Thoracic aorta (tissue), 2 donors: ENCODE results near the gene GAPT. TPM values are rescaled to one million over a fixed set of nuclear protein-coding genes. Genes with fewer than 3 reads are reported as not detected.

Source experiments
- ATAC-seq: fragments of 150-250 bp; one replicate; pipeline ENCODE4 v1.8.0; 2017; ENCODE audit warnings: low read depth; ENCODE audit not compliant: insufficient number of reproducible peaks, low FRiP score
- DNase-seq: peaks from one replicate; pipeline ENCODE4 v3.0.0-alpha.2; 2020; ENCODE audit warnings: low spot score
- H3K27ac ChIP-seq, 2 donors: fragments of 200-600 bp; sonication (generic); 1 replicate in 1 of 2; 2 replicates in 1 of 2; pipeline ENCODE4 v1.5.1; 2016; ENCODE audit warnings: mild to moderate bottlenecking in 2 of 2, moderate library complexity in 2 of 2
- H3K27me3 ChIP-seq: fragments of 200-600 bp; sonication (generic); replicated peaks from 2 replicates; pipeline ENCODE4 v1.6.0; 2016; ENCODE audit warnings: mild to moderate bottlenecking; ENCODE audit not compliant: insufficient read depth
- H3K36me3 ChIP-seq: fragments of 200-600 bp; sonication (generic); one replicate; pipeline ENCODE4 v1.5.1; 2016
- H3K4me1 ChIP-seq, 2 donors: fragments of 200-600 bp; sonication (generic); 1 replicate in 1 of 2; 2 replicates in 1 of 2; pipeline versions ENCODE4 v1.5.1 to v1.6.0; 2016; ENCODE audit warnings: low read depth in 2 of 2, mild to moderate bottlenecking in 1 of 2; ENCODE audit not compliant: control insufficient read depth in 1 of 2
- H3K4me3 ChIP-seq: fragments of 200-600 bp; sonication (generic); 2 replicates; pipeline ENCODE4 v1.5.1; 2016; ENCODE audit warnings: mild to moderate bottlenecking
- H3K9me3 ChIP-seq: fragments of 200-600 bp; sonication (generic); 2 replicates; pipeline ENCODE4 v1.5.1; 2016
- CTCF ChIP-seq: fragments of 200-600 bp; sonication (generic); IDR thresholded peaks from one replicate; pipeline ENCODE4 v1.5.1; 2019; ENCODE audit warnings: antibody characterized with exemption
- total RNA-seq, 2 donors: library from RNA; depleted of rRNA; stranded (reverse); fragments of >200 nt; gene quantifications; one replicate each; pipeline versions ENCODE4 v1.1.0 to v1.2.3, GENCODE V29; 2016

Gene GAPT
- total RNA-seq, 2 donors from 2014 or later = 0.14 to 1.6 TPM

GRCh38 chr5:58542709-58543108, 51.5 kb downstream of the GAPT start:
- H3K36me3 ChIP-seq = no peaks in the 10 kb centered on the region
- H3K9me3 ChIP-seq = no peaks in the 10 kb centered on the region
- TF ChIP-seq CTCF = no peak
- no peaks in the 10 kb centered on the region for H3K27me3 ChIP-seq
- DNase-seq (no peak), ATAC-seq (no peak)
- no peak overlapping the region for H3K27ac ChIP-seq
- H3K4me1 ChIP-seq = no peaks in the 10 kb centered on the region
- no peak overlapping the region for H3K4me3 ChIP-seq

- no peaks in the 10 kb centered on the region for H3K4me1 ChIP-seq
- no peaks in the 10 kb centered on the region for H3K36me3 ChIP-seq
- H3K4me3 ChIP-seq = no peak overlapping the region
- ATAC-seq = no peak
- no peak overlapping the region for H3K27ac ChIP-seq
- H3K27me3 ChIP-seq = no peaks in the 10 kb centered on the region
- TF ChIP-seq CTCF = no peak
- no peak for DNase-seq
- H3K9me3 ChIP-seq = no peaks in the 10 kb centered on the region
These were observed 52.5 kb downstream of the GAPT start for GRCh38 chr5:58543723-58544122.

DNA sequence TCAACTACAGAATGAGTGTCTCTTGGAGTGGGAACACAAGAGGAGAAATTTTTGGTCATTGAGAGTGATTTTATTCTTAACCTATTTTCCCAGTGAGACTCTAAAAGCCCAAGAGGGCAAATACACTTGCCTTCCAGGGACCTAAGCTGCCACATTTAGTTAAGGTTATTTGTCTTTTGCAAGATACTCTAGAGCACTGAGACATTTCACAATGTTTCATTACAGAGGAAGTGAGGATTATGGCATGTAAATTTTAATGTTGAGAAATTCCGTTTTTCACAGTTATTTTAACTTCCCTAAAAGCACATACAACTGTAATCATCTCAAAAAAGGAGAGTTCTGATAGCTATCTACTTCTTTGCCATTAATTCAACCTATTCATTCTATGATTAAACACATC, 53.0 kb downstream of the GAPT start:
- ATAC-seq (no peak), DNase-seq (no peak)
- no peak overlapping the region for H3K27ac ChIP-seq
- H3K36me3 ChIP-seq = no peaks in the 10 kb centered on the region
- no peak overlapping the region for H3K4me3 ChIP-seq
- no peaks in the 10 kb centered on the region for H3K27me3 ChIP-seq
- H3K9me3 ChIP-seq = no peaks in the 10 kb centered on the region
- no peaks in the 10 kb centered on the region for H3K4me1 ChIP-seq
- TF ChIP-seq CTCF = no peak

DNA sequence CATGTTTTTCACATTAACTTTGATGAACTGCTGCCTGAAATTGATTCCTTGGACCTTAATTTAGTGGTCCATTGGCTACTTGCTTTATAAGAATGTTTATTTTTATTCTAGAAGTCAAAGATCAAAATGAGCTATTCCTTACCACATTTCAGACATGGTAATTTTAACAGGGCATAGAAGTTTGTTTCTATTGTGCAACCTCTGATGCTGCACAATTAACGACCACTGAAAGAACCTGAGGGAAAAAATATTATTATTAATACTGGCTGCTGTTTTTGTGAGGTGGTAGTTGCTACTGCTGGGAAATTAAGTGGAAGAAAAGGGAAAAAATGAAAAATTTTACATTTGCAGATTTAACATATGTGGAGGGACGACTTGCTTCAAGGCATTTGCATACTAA, 53.7 kb downstream of the GAPT start:
- Histone ChIP-seq H3K4me3 (no peak overlapping the region), H3K4me1 (no peaks in the 10 kb centered on the region), H3K27ac (no peak overlapping the region), H3K36me3 (no peaks in the 10 kb centered on the region), H3K9me3 (no peaks in the 10 kb centered on the region), H3K27me3 (no peaks in the 10 kb centered on the region)
- TF ChIP-seq CTCF = no peak
- DNase-seq = no peak
- no peak for ATAC-seq

- DNase-seq = no peak
- no peaks in the 10 kb centered on the region for H3K4me1 ChIP-seq
- H3K27ac ChIP-seq = no peak overlapping the region
- ATAC-seq = no peak
- no peaks in the 10 kb centered on the region for H3K9me3 ChIP-seq
- TF ChIP-seq CTCF = no peak
- H3K4me3 ChIP-seq = no peak overlapping the region
- H3K36me3 ChIP-seq = no peaks in the 10 kb centered on the region
- H3K27me3 ChIP-seq = no peaks in the 10 kb centered on the region
These were observed 54.7 kb downstream of the GAPT start for GRCh38 chr5:58545912-58546311.

Other genes starting within 250 kb of the GAPT start
- 100 to 1,000 TPM; 126 to 180 TPM for gene PLK2, start 31.3 kb upstream of the GAPT start, total RNA-seq
- 1 to 10 TPM in 1 of 2 donors, under 1 TPM in 1; 0.41 to 2.8 TPM for gene RAB3C, start 91.6 kb downstream of the GAPT start, total RNA-seq